HG02759 (cell line): ENCODE measurements around the gene DNPEP.

Experiments
- ATAC-seq: cut with Tn5 transposase; IDR thresholded peaks from one replicate; pipeline ENCODE4 v1.9.1; 2021; ENCODE audit warnings: mild to moderate bottlenecking, moderate library complexity; ENCODE audit not compliant: unreplicated experiment

DNPEP gene

GRCh38 chr2:219387306-219388120, at the start of gene DNPEP:
TSS of gene DNPEP (minus strand) at chr2:219387912. CDS start at chr2:219387794, 118 bp downstream.
- ATAC-seq, result peak; percentile 70

- ATAC-seq, result no peak
Observed at GRCh38 chr2:219437141-219437540, 49.4 kb upstream of the DNPEP start.

GRCh38 chr2:219436491-219436890, 48.8 kb upstream of the DNPEP start:
- no peak for ATAC-seq

- ATAC-seq, result no peak
Observed at GRCh38 chr2:219435701-219436100, 48.0 kb upstream of the DNPEP start.

- ATAC-seq, result no peak
Observed at GRCh38 chr2:219434718-219435525, 47.2 kb upstream of the DNPEP start, which contains the start of gene SPEG. TSS of gene SPEG (plus strand) at chr2:219434843. CDS start at chr2:219434978, 135 bp downstream.

- no peak for ATAC-seq
Observed at GRCh38 chr2:219434468-219434717, 46.7 kb upstream of the DNPEP start.

- ATAC-seq, result no peak
Observed at GRCh38 chr2:219433666-219434467, 46.2 kb upstream of the DNPEP start.

GRCh38 chr2:219430633-219431615, 43.2 kb upstream of the DNPEP start:
- no peak for ATAC-seq

- no peak for ATAC-seq
Observed at GRCh38 chr2:219429958-219430606, 42.4 kb upstream of the DNPEP start.

GRCh38 chr2:219428469-219428868, 40.8 kb upstream of the DNPEP start:
- no peak for ATAC-seq

- no peak for ATAC-seq
Observed at GRCh38 chr2:219426534-219427136, 38.9 kb upstream of the DNPEP start.

GRCh38 chr2:219426068-219426443, 38.3 kb upstream of the DNPEP start:
- ATAC-seq, result no peak

GRCh38 chr2:219425238-219426067, 37.7 kb upstream of the DNPEP start:
- no peak for ATAC-seq

GRCh38 chr2:219423652-219424377, 36.1 kb upstream of the DNPEP start:
- no peak for ATAC-seq

- ATAC-seq, result no peak
Observed at GRCh38 chr2:219422952-219423534, 35.3 kb upstream of the DNPEP start.

GRCh38 chr2:219421323-219421722, 33.6 kb upstream of the DNPEP start:
- ATAC-seq, result no peak

- no peak for ATAC-seq
Observed at GRCh38 chr2:219420687-219421086, 33.0 kb upstream of the DNPEP start.
